IMR-90 (cell line): ENCODE data around the gene SEC11C. TPM values are rescaled to one million over a fixed set of nuclear protein-coding genes. Genes with fewer than 3 reads are reported as not detected.

Experiments used
- ATAC-seq: fragments of 200-7000 bp; cut with Tn5 transposase; 2 replicates; pipeline ENCODE4 v1.9.1; 2020; ENCODE audit warnings: low read depth, mild to moderate bottlenecking, moderate library complexity
- BruUV-seq: library from RNA; stranded (reverse); fragments of 400-500 nt; replicated peaks from 2 replicates; lab custom pipeline; 2021; lab: Mats Ljungman, UMichigan
- CTCF ChIA-PET: fragments of 300-600 bp; formaldehyde crosslinking; extraction: SDS; loops from one replicate; lab custom pipeline; 2021; ENCODE audit warnings: antibody characterized with exemption; lab: Yijun Ruan, JAX
- POLR2A ChIA-PET: fragments of 300-600 bp; sonication (Branson Sonifier 250); formaldehyde crosslinking; loops from one replicate; lab custom pipeline; 2022; ENCODE audit warnings: antibody characterized with exemption; ENCODE audit not compliant: unreplicated experiment; lab: Charles Lee
- DNase-seq: peaks from one replicate; pipeline ENCODE4 v3.0.0; 2013
- H2AFZ ChIP-seq: replicated peaks from 2 replicates; pipeline ENCODE3; 2013; ENCODE audit warnings: low read length, mild to moderate bottlenecking; ENCODE audit not compliant: poor library complexity
- H2AK5ac ChIP-seq: 2 replicates; pipeline ENCODE4 v1.6.1; 2013; ENCODE audit warnings: low read depth, low read length, inconsistent platforms
- H2AK9ac ChIP-seq: replicated peaks from 2 replicates; pipeline ENCODE3; 2013; ENCODE audit warnings: mild to moderate bottlenecking, low read depth, low read length, moderate library complexity; ENCODE audit not compliant: poor library complexity
- H2BK120ac ChIP-seq: 2 replicates; pipeline ENCODE4 v1.6.1; 2013; ENCODE audit warnings: low read depth, low read length, inconsistent platforms
- H2BK15ac ChIP-seq: 3 replicates; pipeline ENCODE4 v1.6.1; 2013; ENCODE audit warnings: low read depth, low read length, inconsistent platforms
- H2BK20ac ChIP-seq: 2 replicates; pipeline ENCODE4 v1.6.1; 2013; ENCODE audit warnings: low read depth, mild to moderate bottlenecking, inconsistent platforms, low read length, moderate library complexity
- H2BK5ac ChIP-seq: 2 replicates; pipeline ENCODE4 v1.6.1; 2013; ENCODE audit warnings: mild to moderate bottlenecking, low read depth, low read length, inconsistent platforms; ENCODE audit not compliant: poor library complexity, severe bottlenecking
- H3K14ac ChIP-seq: replicated peaks from 2 replicates; pipeline ENCODE4 v1.6.1; 2013; ENCODE audit warnings: low read depth, low read length, inconsistent platforms
- H3K18ac ChIP-seq: 2 replicates; pipeline ENCODE4 v1.6.1; 2013; ENCODE audit warnings: low read depth, low read length, control low read depth
- H3K23ac ChIP-seq: 2 replicates; pipeline ENCODE4 v1.6.1; 2013; ENCODE audit warnings: low read depth, low read length, inconsistent platforms
- H3K27ac ChIP-seq: 2 replicates; pipeline ENCODE4 v1.5.1; 2013; ENCODE audit warnings: mild to moderate bottlenecking, control low read depth, low read length; ENCODE audit not compliant: insufficient read depth
- H3K27me3 ChIP-seq: 2 replicates; pipeline ENCODE4 v1.6.1; 2013; ENCODE audit warnings: low read length; ENCODE audit not compliant: control insufficient read depth, insufficient read depth
- H3K36me3 ChIP-seq: 2 replicates; pipeline ENCODE4 v1.6.1; 2013; ENCODE audit warnings: low read length, mixed read lengths; ENCODE audit not compliant: control insufficient read depth, insufficient read depth
- H3K4ac ChIP-seq: 2 replicates; pipeline ENCODE4 v1.6.1; 2013; ENCODE audit warnings: low read depth, low read length, inconsistent platforms
- H3K4me1 ChIP-seq: 2 replicates; pipeline ENCODE4 v1.6.1; 2013; ENCODE audit warnings: low read length, mixed read lengths; ENCODE audit not compliant: control insufficient read depth, insufficient read depth
- H3K4me2 ChIP-seq: 2 replicates; pipeline ENCODE4 v1.6.1; 2013; ENCODE audit warnings: low read depth, mild to moderate bottlenecking, control low read depth, low read length, moderate library complexity
- H3K4me3 ChIP-seq: 2 replicates; pipeline ENCODE4 v1.5.1; 2013; ENCODE audit warnings: low read depth, mild to moderate bottlenecking, control low read depth, low read length, moderate library complexity; ENCODE audit not compliant: insufficient read depth
- H3K56ac ChIP-seq: 2 replicates; pipeline ENCODE4 v1.6.1; 2013; ENCODE audit warnings: low read length, inconsistent platforms; ENCODE audit not compliant: insufficient read depth; ENCODE audit errors: extremely low read depth
- H3K79me1 ChIP-seq, 2 experiments: 2 replicates each; pipeline ENCODE4 v1.6.1; 2013; ENCODE audit warnings: low read length in 2 of 2, inconsistent platforms in 1 of 2, low read depth in 1 of 2
- H3K9ac ChIP-seq: 2 replicates; pipeline ENCODE4 v1.6.1; 2013; ENCODE audit warnings: low read depth, low read length, control low read depth
- H3K9me1 ChIP-seq: 2 replicates; pipeline ENCODE4 v1.6.1; 2013; ENCODE audit warnings: low read length, inconsistent platforms; ENCODE audit not compliant: insufficient read depth
- H3K9me3 ChIP-seq: 2 replicates; pipeline ENCODE4 v1.6.1; 2013; ENCODE audit warnings: low read length; ENCODE audit not compliant: control insufficient read depth, insufficient read depth
- H4K20me1 ChIP-seq: 2 replicates; pipeline ENCODE4 v1.6.1; 2013; ENCODE audit warnings: low read length, inconsistent platforms; ENCODE audit not compliant: insufficient read depth
- H4K5ac ChIP-seq: 2 replicates; pipeline ENCODE4 v1.6.1; 2013; ENCODE audit warnings: mild to moderate bottlenecking, low read depth, low read length, control low read depth
- H4K8ac ChIP-seq, 2 experiments: 2 replicates each; pipeline ENCODE4 v1.6.1; 2013; ENCODE audit warnings: low read depth in 2 of 2, low read length in 2 of 2, control low read depth in 1 of 2, inconsistent platforms in 1 of 2
- H4K91ac ChIP-seq: 2 replicates; pipeline ENCODE4 v1.6.1; 2013; ENCODE audit warnings: low read depth, low read length, inconsistent platforms; ENCODE audit not compliant: insufficient read depth
- MAFK ChIP-seq: IDR thresholded peaks from 2 replicates; pipeline ENCODE4 v1.6.1; 2012; ENCODE audit warnings: low read depth, low read length, improper control_type of control experiment
- NFE2L2 ChIP-seq: fragments of 150-350 bp; IDR thresholded peaks from 2 replicates; pipeline ENCODE4 v1.6.1; 2016; ENCODE audit warnings: low read depth, mild to moderate bottlenecking, low read length
- POLR2A ChIP-seq: IDR thresholded peaks from 2 replicates; pipeline ENCODE4 v1.6.1; 2012; ENCODE audit warnings: mild to moderate bottlenecking, low read depth, low read length
- RAD21 ChIP-seq: IDR thresholded peaks from 2 replicates; pipeline ENCODE4 v1.6.1; 2012; ENCODE audit warnings: low read length, improper control_type of control experiment
- RCOR1 ChIP-seq: IDR thresholded peaks from 2 replicates; pipeline ENCODE4 v1.6.1; 2012; ENCODE audit warnings: mild to moderate bottlenecking, low read length, improper control_type of control experiment; ENCODE audit not compliant: insufficient replicate concordance
- USF2 ChIP-seq: fragments of 150-350 bp; IDR thresholded peaks from 2 replicates; pipeline ENCODE4 v1.6.1; 2017; ENCODE audit warnings: mild to moderate bottlenecking, antibody characterized with exemption, low read length, low read depth
- WGBS, 2 experiments: methylation state at CpG; one replicate each; pipeline versions ENCODE4 v1.1.5 to v1.1.7; 2013; ENCODE audit warnings: missing lambda C conversion rate in 2 of 2; ENCODE audit not compliant: insufficient read length in 1 of 2; ENCODE audit errors: extremely low coverage in 2 of 2; 5-methylcytosine and 5-hydroxymethylcytosine counted together
- dilution Hi-C: fragments of 300-500 bp; cut with HindIII; formaldehyde crosslinking; loops from one replicate; pipeline ENCODE4 v1.14.3; 2018; ENCODE audit warnings: low sequenced_read_pairs; ENCODE audit not compliant: unreplicated experiment
- in situ Hi-C: fragments of 300-500 bp; cut with MboI; formaldehyde crosslinking; loops from 3 replicates; pipeline ENCODE4 v1.14.3; 2019; ENCODE audit warnings: low sequenced_read_pairs, inconsistent platforms, mixed read lengths
- intact Hi-C: fragments of 100-400 bp; cut with micrococcal nuclease; formaldehyde crosslinking; loops from 2 replicates; pipeline ENCODE4 v1.10.0; 2022
- polyA plus RNA-seq, 3 experiments: library from polyadenylated mRNA; depleted of rRNA; stranded (reverse); fragments of >200 nt; gene quantifications; 2 replicates each; pipeline ENCODE4 v1.2.3, GENCODE V29; 2012; ENCODE audit warnings: low replicate concordance in 1 of 3
- total RNA-seq: library from RNA; depleted of rRNA; stranded (reverse); fragments of >200 nt; gene quantifications from 2 replicates; pipeline ENCODE4 v1.2.3, GENCODE V29; 2012
- TF ChIP-seq, protein P1 (sequence below): conservative IDR thresholded peaks from 2 replicates; pipeline ENCODE4 v1.5.1; 2012; ENCODE audit warnings: mild to moderate bottlenecking, low read depth, low read length, improper control_type of control experiment

Gene SEC11C
- total and polyA plus RNA-seq, 2 of the 4 experiments (the other 2 are of a cell fraction) = 10.6 to 11.9 TPM

- H2AK9ac ChIP-seq = no peak overlapping the region
- CTCF ChIA-PET = no interaction called here
- H3K9me3 ChIP-seq = no peaks in the 10 kb centered on the region
- no TSS peak for BruUV-seq
- no peaks in the 10 kb centered on the region for H3K36me3 ChIP-seq
- no peak overlapping the region for H2BK120ac ChIP-seq
- H3K9ac ChIP-seq = no peak overlapping the region
- no peak overlapping the region for H2BK5ac ChIP-seq
- peaks cover under 1% of the 10 kb centered on the region; the same call in 1 of the 2 replicates for H3K4me1 ChIP-seq
- no peak overlapping the region for H2BK15ac ChIP-seq
- ATAC-seq (no peak), DNase-seq (no peak)
- no peak overlapping the region for H2AK5ac ChIP-seq
- dilution Hi-C loops (no loop called here), in situ Hi-C loops (no loop called here), intact Hi-C loops (no loop called here)
- H3K27me3 ChIP-seq = peaks cover 3% of the 10 kb centered on the region; the same call in 1 of the 2 replicates
- H4K5ac ChIP-seq = no peak overlapping the region
- no peak overlapping the region for H4K8ac ChIP-seq
- no peak overlapping the region for H3K56ac ChIP-seq
- H3K9me1 ChIP-seq = no peaks in the 10 kb centered on the region
- TF ChIP-seq RCOR1 (no peak), RAD21 (no peak), POLR2A (no peak), USF2 (no peak), NFE2L2 (no peak), MAFK (no peak)
- TF ChIP-seq, protein P1, sequence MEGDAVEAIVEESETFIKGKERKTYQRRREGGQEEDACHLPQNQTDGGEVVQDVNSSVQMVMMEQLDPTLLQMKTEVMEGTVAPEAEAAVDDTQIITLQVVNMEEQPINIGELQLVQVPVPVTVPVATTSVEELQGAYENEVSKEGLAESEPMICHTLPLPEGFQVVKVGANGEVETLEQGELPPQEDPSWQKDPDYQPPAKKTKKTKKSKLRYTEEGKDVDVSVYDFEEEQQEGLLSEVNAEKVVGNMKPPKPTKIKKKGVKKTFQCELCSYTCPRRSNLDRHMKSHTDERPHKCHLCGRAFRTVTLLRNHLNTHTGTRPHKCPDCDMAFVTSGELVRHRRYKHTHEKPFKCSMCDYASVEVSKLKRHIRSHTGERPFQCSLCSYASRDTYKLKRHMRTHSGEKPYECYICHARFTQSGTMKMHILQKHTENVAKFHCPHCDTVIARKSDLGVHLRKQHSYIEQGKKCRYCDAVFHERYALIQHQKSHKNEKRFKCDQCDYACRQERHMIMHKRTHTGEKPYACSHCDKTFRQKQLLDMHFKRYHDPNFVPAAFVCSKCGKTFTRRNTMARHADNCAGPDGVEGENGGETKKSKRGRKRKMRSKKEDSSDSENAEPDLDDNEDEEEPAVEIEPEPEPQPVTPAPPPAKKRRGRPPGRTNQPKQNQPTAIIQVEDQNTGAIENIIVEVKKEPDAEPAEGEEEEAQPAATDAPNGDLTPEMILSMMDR = no peak
- H3K4me3 ChIP-seq = no peak overlapping the region
- H3K79me1 ChIP-seq = no peaks in the 10 kb centered on the region
- no peak overlapping the region for H4K91ac ChIP-seq
- H2BK20ac ChIP-seq = no peak overlapping the region
- no peaks in the 10 kb centered on the region for H4K20me1 ChIP-seq
- H3K27ac ChIP-seq = no peak overlapping the region
- H3K14ac ChIP-seq = no peak overlapping the region
- 88% methylated on average over 4 of the region's 10 CpGs; no CpG with 5 or more reads in 1 of the 2 experiments for WGBS, 2 experiments
- H3K18ac ChIP-seq = no peak overlapping the region
- H3K23ac ChIP-seq = no peak overlapping the region
- H3K4ac ChIP-seq = no peak overlapping the region
- no peak overlapping the region for H3K4me2 ChIP-seq
- no peak overlapping the region for H2AFZ ChIP-seq
- POLR2A ChIA-PET = no interaction called here
Observed at GRCh38 chr18:59159986-59160385, 20.3 kb downstream of the SEC11C start.
